GM19328 (cell line): ENCODE measurements around the gene EPSTI1.
A peak's percentile ranks its signal among the peaks of the same experiment; 100 is the strongest.

Experiments used
- ATAC-seq: cut with Tn5 transposase; IDR thresholded peaks from one replicate; pipeline ENCODE4 v1.9.1; 2021; ENCODE audit warnings: mild to moderate bottlenecking, moderate library complexity; ENCODE audit not compliant: unreplicated experiment

The EPSTI1 gene

GRCh38 chr13:42976066-42976465, 16.0 kb downstream of the EPSTI1 start:
- ATAC-seq = no peak

GRCh38 chr13:42973581-42973980, 18.5 kb downstream of the EPSTI1 start:
- ATAC-seq = no peak

- ATAC-seq = no peak
Measured at GRCh38 chr13:42971691-42972347, 20.2 kb downstream of the EPSTI1 start.

GRCh38 chr13:42970824-42971690, 21.0 kb downstream of the EPSTI1 start:
- ATAC-seq = peak; percentile 48

- ATAC-seq = no peak
Measured at GRCh38 chr13:42969565-42970172, 22.4 kb downstream of the EPSTI1 start.

- ATAC-seq = no peak
Measured at GRCh38 chr13:42968906-42969305, 23.1 kb downstream of the EPSTI1 start.

GRCh38 chr13:42967660-42968059, 24.4 kb downstream of the EPSTI1 start:
- ATAC-seq = no peak

- ATAC-seq = no peak
Measured at GRCh38 chr13:42965281-42965680, 26.8 kb downstream of the EPSTI1 start.

- ATAC-seq = no peak
Measured at GRCh38 chr13:42964761-42965161, 27.3 kb downstream of the EPSTI1 start.

GRCh38 chr13:42959615-42960014, 32.4 kb downstream of the EPSTI1 start:
- no peak for ATAC-seq

- ATAC-seq = no peak
Measured at GRCh38 chr13:42957881-42958280, 34.2 kb downstream of the EPSTI1 start.

GRCh38 chr13:42950181-42950580, 41.9 kb downstream of the EPSTI1 start:
- no peak for ATAC-seq

GRCh38 chr13:42947925-42948324, 44.1 kb downstream of the EPSTI1 start:
- no peak for ATAC-seq

GRCh38 chr13:42946927-42947326, 45.1 kb downstream of the EPSTI1 start:
- no peak for ATAC-seq

- ATAC-seq = no peak
Measured at GRCh38 chr13:42929886-42930535, 62.0 kb downstream of the EPSTI1 start.

GRCh38 chr13:42926555-42926954, 65.5 kb downstream of the EPSTI1 start:
- ATAC-seq = no peak

- no peak for ATAC-seq
Measured at GRCh38 chr13:42926043-42926442, 66.0 kb downstream of the EPSTI1 start.

- ATAC-seq = no peak
Measured at GRCh38 chr13:42925626-42926025, 66.4 kb downstream of the EPSTI1 start.

- no peak for ATAC-seq
Measured at GRCh38 chr13:42924344-42924743, 67.7 kb downstream of the EPSTI1 start.

GRCh38 chr13:42907745-42908144, 84.3 kb downstream of the EPSTI1 start:
- no peak for ATAC-seq

- ATAC-seq = no peak
Measured at GRCh38 chr13:42906257-42906656, 85.8 kb downstream of the EPSTI1 start.
